ENCODE results near the gene BST1.

The BST1 gene

GRCh38 chr4:15753081-15753480, 50.2 kb downstream of the BST1 start:
- no peak for DNase-seq

- DNase-seq, result no peak
Measured at GRCh38 chr4:15753786-15754185, 50.9 kb downstream of the BST1 start.

GRCh38 chr4:15754323-15754722, 51.5 kb downstream of the BST1 start:
- peak; percentile 80 for DNase-seq

DNA sequence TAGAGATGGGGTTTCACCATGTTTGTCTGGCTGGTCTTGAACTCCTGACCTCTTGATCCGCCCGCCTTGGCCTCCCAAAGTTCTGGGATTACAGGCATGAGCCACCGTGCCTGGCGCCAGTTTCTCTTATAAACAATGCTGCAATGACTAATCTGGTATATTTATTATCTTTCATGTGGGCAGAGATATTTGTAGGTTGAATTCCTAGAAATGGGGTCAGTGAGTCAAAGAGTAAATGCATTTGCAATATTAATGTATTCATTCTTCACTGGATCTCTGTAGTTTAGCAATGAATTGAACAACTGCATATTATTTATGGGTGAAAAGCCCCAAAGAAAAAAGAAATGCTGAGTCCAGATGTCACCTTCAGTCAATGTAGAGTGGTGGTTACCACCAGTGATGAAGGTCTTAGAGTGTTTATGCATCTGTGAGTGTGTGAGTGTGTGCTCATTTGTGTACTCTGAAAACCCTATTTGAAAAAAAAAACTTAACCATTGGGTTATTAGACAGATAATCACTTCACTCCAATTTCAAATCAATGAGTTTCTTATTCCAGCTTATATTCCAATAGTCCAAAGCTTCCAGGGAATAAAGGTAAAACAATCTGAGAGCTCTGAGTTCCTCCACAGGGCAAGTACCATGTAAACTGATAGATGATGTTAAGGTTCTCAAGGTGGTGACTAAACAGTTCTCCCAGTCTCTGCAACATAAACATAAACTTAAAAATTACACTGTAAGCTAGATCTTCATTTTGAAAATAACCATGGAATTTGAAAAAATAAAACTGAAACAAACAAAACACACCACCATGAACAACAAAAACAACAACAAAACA, 52.7 kb downstream of the BST1 start:
- DNase-seq, result peak; percentile 46

GRCh38 chr4:15756361-15756861, 53.5 kb downstream of the BST1 start:
- DNase-seq, result peak; percentile 96

DNA sequence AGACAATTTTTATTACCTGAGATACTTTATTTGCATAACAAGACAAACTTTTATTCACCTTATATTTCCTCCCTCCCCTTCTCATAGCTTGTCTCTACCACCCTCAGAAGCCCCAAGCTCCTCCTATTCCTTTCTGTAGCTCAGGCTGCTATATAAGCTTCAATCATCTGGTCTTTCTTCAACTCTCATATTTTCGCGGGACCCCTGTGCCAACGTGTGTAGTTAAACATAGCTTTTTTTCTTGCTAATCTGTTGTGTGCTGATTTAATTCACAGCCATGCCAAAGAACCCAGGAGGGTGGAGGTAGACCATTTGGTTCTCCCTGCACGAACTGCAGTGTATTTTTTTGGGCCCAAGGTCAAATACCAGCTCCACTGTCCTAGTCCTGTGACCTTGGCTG, 54.2 kb downstream of the BST1 start:
- peak; percentile 51 for DNase-seq

DNA sequence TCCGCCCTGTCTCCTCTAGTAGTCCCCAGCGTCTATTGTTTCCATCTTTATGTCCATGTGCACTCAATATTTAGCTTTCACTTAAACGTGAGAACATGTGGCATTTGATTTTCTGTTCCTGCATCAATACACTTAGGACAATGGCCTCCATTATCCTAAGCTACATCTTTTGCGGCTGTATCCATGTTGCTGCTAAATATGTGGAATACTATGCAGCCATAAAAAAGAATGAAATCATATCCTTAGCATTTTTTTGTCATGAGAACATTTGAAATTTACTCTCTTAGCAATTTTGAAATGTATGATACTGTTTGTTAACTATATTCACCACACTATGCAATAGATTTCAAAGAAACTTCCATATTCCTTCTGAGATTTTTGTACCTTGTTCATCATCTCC, 55.4 kb downstream of the BST1 start:
- DNase-seq, result no peak

DNA sequence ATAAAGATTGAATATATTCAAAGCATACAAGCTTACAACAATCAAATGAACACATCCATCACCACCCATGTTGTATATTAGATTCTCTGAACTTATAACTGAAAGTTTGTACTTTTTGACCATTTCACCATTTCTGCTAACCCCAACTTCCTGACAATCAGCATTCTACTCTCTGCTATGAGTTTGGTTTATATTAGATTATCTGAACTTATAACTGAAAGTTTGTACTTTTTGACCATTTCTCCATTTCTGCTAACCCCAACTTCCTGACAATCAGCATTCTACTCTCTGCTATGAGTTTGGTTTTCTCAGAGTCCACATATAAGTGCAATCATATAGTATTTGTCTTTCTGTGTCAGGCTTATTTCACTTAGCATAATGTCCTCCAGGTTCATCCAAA, 59.6 kb downstream of the BST1 start:
- DNase-seq, result peak; percentile 75

GRCh38 chr4:15765391-15765790, 62.5 kb downstream of the BST1 start:
- DNase-seq, result peak; percentile 70

GRCh38 chr4:15765910-15766697, 63.2 kb downstream of the BST1 start:
- DNase-seq, result peak; percentile 81

GRCh38 chr4:15766821-15767220, 64.0 kb downstream of the BST1 start:
- DNase-seq, result no peak

DNA sequence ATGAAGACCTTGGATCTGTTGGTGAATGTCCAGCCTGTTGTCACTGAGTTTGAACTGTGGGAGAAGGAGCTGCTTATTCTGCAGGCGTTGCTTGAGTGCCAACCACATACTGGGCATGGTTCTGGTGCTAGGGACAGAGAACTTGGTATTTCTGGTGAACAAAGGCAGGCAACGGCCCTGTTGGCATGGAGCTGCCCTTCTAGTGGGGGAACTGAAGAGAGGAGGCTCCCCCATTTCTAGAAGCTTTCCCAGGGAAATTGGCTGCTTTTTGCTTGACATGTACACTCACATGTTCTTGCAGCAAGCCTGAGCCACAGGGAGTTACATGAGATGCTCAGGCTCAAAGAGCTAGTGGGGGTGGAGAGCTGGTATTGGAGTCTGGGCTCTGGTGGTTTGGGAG, 66.3 kb downstream of the BST1 start:
- DNase-seq, result peak; percentile 12

DNA sequence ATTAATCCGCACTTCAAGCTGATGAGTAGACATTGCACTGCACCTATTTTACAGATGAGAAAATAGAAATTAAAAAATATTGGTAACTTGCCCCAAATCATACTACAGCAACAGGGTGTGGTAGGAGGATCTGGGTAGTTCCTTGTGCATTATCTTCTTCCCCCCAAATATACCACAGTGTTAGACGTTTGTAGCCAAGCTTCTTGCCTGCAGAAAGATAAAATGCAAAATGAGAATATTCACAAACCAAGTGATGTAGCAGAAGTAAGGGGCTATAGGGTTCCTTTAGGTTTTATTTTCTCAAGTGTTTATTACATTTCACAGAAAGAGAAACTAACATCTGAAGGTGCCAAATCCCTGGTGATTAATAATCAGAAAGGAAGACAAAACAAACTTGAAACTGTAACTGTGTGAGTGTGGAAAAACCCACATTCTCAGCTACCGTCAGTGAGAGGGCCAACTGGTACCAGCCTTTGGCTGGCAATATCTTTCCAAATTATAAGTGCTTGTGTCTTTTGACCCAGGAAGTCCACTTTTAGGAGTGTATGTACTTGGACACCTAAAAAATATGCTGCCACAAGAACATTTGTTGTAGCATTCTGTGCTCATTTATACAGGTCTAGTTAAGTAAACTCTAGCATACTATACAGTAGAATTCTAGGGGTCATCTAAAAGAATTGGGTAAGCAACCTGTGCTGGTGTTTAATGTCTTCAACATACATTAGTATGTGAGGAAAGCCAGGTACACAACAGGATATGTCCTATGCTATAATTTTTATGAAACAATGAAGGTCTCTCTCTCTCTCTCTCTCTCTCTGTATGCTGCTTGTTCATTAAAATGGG, 68.6 kb downstream of the BST1 start:
- DNase-seq, result peak; percentile 87

DNA sequence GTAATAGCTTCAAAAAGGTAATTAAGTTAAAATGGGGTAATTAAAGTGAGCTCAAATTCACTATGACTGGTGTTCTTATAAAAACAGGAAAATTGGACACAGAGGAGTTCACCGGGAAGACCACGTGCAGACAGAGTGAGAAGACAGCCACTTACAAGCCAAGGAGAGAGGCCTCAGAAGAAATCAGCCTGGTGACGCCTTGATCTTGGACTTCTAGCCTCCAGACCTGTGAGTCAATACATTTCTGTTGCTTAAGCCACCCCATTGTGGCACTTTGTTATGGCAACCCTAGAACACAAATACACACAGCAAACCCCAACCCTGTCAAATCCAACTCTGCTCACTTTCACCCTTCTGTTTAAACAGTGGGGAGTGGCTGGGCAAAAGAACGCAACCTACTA, 71.2 kb downstream of the BST1 start:
- DNase-seq, result peak; percentile 36

- no peak for DNase-seq
Measured at GRCh38 chr4:15776871-15777648, 74.2 kb downstream of the BST1 start.

DNA sequence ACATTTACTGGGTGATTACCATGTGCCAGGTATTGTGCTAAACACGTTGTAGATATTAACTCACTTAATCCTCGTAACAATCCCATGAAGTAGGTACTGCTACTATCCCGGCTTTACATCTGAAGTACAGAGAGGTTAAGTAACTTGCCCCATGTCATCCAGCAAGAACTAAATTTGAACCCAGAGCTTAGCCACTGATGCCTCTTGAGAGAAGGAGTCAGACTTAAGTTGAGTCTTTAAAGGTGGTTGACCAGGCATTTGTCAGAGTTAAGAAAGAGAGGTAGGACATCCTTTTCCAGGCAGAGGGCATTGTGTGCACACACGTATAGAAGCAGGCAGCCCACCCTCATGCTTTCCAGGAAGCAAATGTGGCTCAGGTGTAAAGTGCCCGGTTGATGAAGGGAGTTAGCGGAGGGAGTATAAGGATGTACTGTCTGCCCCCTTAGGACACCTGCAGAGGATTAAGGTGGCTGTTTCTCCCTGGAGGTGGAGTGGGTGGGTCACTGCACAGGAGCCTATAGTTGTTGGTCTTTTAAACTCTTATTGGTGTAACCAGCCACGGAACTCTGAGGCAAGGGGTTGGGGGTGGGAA, 74.9 kb downstream of the BST1 start:
- DNase-seq, result no peak

- peak; percentile 91 for DNase-seq
Measured at GRCh38 chr4:15778289-15779241, 75.7 kb downstream of the BST1 start, which contains the start of gene CD38. Gene CD38, plus strand, starts transcription at chr4:15778328. Its CDS starts 87 bp downstream, at chr4:15778415.

DNA sequence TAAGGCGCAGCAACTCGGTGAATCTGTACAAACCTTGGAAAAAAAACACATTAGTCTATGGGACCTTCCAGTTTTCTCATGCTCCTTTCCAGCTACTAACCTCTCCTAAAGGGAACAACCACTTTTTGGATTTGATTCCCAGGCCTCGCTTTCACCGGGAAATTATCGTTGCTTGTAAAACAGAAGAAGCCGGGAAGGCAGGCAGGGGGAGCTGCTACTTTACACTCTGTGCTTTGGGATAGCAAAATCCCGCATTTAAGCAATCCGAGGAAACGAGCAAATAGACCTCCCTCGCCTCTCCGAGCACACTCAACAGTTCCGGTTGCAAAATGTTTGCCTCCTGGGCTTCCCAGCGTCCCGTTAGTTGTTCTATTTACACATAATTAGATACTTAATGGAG, 76.4 kb downstream of the BST1 start:
- DNase-seq, result peak; percentile 60

GRCh38 chr4:15779809-15780208, 76.9 kb downstream of the BST1 start:
- no peak for DNase-seq

DNA sequence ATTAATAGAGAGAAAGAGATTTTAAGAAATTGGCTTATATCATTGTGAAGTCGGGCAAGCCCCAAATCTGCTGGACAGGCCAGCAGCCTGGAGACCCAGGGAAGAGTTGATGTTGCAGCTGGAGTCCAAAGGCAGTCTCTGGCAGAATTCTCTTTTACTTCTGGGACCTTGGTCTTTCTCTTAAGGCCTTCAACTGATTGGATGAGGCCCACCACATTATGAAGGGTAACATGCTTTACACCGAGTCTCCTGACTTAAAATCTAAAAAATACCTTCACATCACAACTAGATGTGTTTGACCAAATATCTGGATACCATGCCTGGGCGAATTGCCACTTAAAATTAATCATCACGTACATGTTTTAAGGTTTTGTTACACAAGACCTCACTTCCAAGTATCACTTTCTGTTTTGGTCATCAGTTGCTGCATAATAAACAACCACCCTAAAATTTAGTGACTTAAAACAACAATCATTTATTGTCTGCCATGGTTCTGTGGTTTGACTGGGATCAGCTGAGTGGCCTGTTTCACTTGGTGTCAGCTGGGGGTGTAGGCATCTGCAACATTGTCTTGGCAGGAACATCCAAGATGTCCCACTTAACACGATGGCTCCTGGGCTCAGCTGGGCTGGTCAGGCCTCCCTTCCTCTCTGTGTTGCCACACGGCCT, 78.7 kb downstream of the BST1 start:
- no peak for DNase-seq

Measured in hematopoietic multipotent progenitor cell treated with erythropoietin and hydrocortisone succinate and interleukin-3 and kit ligand, for 4 days (in vitro differentiated cells).